Measurements from ENCODE around the gene CUL7.
A peak's percentile ranks its signal among the peaks of the same experiment; 100 is the strongest.
"Not testable (repeated sequence)": the region's sequence is repeated elsewhere in the genome, so short reads cannot be mapped to it uniquely, and the experiment has no call there.

Gene CUL7

GRCh38 chr6:43014434-43014909 is 39.2 kb downstream of the CUL7 start:
- DNase-seq (ENCODE audit: low read depth), result no peak

- DNase-seq (ENCODE audit: low read depth), result peak; percentile 98
Observed at GRCh38 chr6:43013843-43014433, 39.7 kb downstream of the CUL7 start, which contains the start of the genes KLHDC3 and MEA1. TSS of gene KLHDC3 (plus strand) at chr6:43014249. CDS start at chr6:43017193, 2,944 bp downstream. TSS of gene MEA1 (minus strand) at chr6:43013946. CDS start at chr6:43013813, 133 bp downstream.

- no peak for DNase-seq (ENCODE audit: low read depth)
Observed at GRCh38 chr6:43013097-43013842, 40.4 kb downstream of the CUL7 start.

GRCh38 chr6:43012364-43012763 is 41.3 kb downstream of the CUL7 start:
- DNase-seq (ENCODE audit: low read depth), result no peak

GRCh38 chr6:43011207-43011606 is 42.4 kb downstream of the CUL7 start:
- no peak for DNase-seq (ENCODE audit: low read depth)

- DNase-seq (ENCODE audit: low read depth), result no peak
Observed at GRCh38 chr6:43009124-43009523, 44.5 kb downstream of the CUL7 start.

- no peak for DNase-seq (ENCODE audit: low read depth)
Observed at GRCh38 chr6:43007126-43007525, 46.5 kb downstream of the CUL7 start.

- no peak for DNase-seq (ENCODE audit: low read depth)
Observed at GRCh38 chr6:43006251-43006650, 47.4 kb downstream of the CUL7 start.

- DNase-seq (ENCODE audit: low read depth), result no peak
Observed at GRCh38 chr6:43005844-43006243, 47.8 kb downstream of the CUL7 start.

- DNase-seq (ENCODE audit: low read depth), result no peak
Observed at GRCh38 chr6:43001843-43002242, 51.8 kb downstream of the CUL7 start.

GRCh38 chr6:42998205-42998604 is 55.4 kb downstream of the CUL7 start:
- not testable (repeated sequence) for DNase-seq (ENCODE audit: low read depth)

- DNase-seq (ENCODE audit: low read depth), result no peak
Observed at GRCh38 chr6:42996513-42996912, 57.1 kb downstream of the CUL7 start.

- no peak for DNase-seq (ENCODE audit: low read depth)
Observed at GRCh38 chr6:42993445-42993844, 60.2 kb downstream of the CUL7 start.

- no peak for DNase-seq (ENCODE audit: low read depth)
Observed at GRCh38 chr6:42989923-42990322, 63.7 kb downstream of the CUL7 start.

GRCh38 chr6:42988486-42989020 is 65.1 kb downstream of the CUL7 start:
- DNase-seq (ENCODE audit: low read depth), result no peak
